Activated naive CD8-positive, alpha-beta T cell treated with anti-CD3 and anti-CD28 coated beads for 36 hours (primary cell): ENCODE data around the gene HCN2. TPM values are rescaled to one million over a fixed set of nuclear protein-coding genes. Genes with fewer than 3 reads are reported as not detected.
"Not testable (repeated sequence)": the region's sequence is repeated elsewhere in the genome, so short reads cannot be mapped to it uniquely, and the experiment has no call there.

Experiments
- DNase-seq: peaks from one replicate; pipeline ENCODE4 v3.0.0; 2021
- H3K27ac Mint-ChIP-seq: one replicate; pipeline ENCODE4 v1.8.0; 2022; ENCODE audit warnings: mild to moderate bottlenecking, moderate library complexity, mixed read lengths
- H3K27me3 Mint-ChIP-seq: one replicate; pipeline ENCODE4 v1.8.0; 2022; ENCODE audit warnings: mild to moderate bottlenecking, mixed read lengths
- H3K36me3 Mint-ChIP-seq: one replicate; pipeline ENCODE4 v1.8.0; 2021; ENCODE audit warnings: mild to moderate bottlenecking, mixed read lengths
- H3K4me1 Mint-ChIP-seq: one replicate; pipeline ENCODE4 v1.8.0; 2021; ENCODE audit warnings: mixed read lengths
- H3K4me3 Mint-ChIP-seq: one replicate; pipeline ENCODE4 v1.8.0; 2022; ENCODE audit warnings: mild to moderate bottlenecking, moderate library complexity, mixed read lengths
- H3K9me3 Mint-ChIP-seq: one replicate; pipeline ENCODE4 v1.8.0; 2022; ENCODE audit warnings: mixed read lengths
- total RNA-seq, 2 experiments: library from RNA; stranded (reverse); gene quantifications; one replicate each; pipeline ENCODE4 v1.2.3, GENCODE V29; 2021

HCN2 gene
- total RNA-seq, 2 experiments from 2014 or later = 0.31 to 0.34 TPM

GRCh38 chr19:623974-624373 is 34.3 kb downstream of the HCN2 start:
- H3K4me3 Mint-ChIP-seq = no peak overlapping the region
- no peaks in the 10 kb centered on the region for H3K27me3 Mint-ChIP-seq
- H3K9me3 Mint-ChIP-seq = no peaks in the 10 kb centered on the region
- H3K36me3 Mint-ChIP-seq = peaks cover 12% of the 10 kb centered on the region
- H3K4me1 Mint-ChIP-seq = peaks cover 3% of the 10 kb centered on the region
- no peak for DNase-seq
- no peak overlapping the region for H3K27ac Mint-ChIP-seq

GRCh38 chr19:624433-625109 is 34.9 kb downstream of the HCN2 start:
- Mint-ChIP-seq H3K27ac (no peak overlapping the region), H3K27me3 (no peaks in the 10 kb centered on the region), H3K4me1 (peaks cover 3% of the 10 kb centered on the region), H3K9me3 (no peaks in the 10 kb centered on the region), H3K36me3 (peaks cover 12% of the 10 kb centered on the region), H3K4me3 (no peak overlapping the region)
- DNase-seq = no peak

- peaks cover 3% of the 10 kb centered on the region for H3K4me1 Mint-ChIP-seq
- no peak for DNase-seq
- H3K36me3 Mint-ChIP-seq = peaks cover 17% of the 10 kb centered on the region
- H3K4me3 Mint-ChIP-seq = no peak overlapping the region
- no peaks in the 10 kb centered on the region for H3K9me3 Mint-ChIP-seq
- no peaks in the 10 kb centered on the region for H3K27me3 Mint-ChIP-seq
- no peak overlapping the region for H3K27ac Mint-ChIP-seq
Measured at GRCh38 chr19:625257-625656, 35.6 kb downstream of the HCN2 start.

GRCh38 chr19:626566-626965 is 36.9 kb downstream of the HCN2 start:
- H3K27me3 Mint-ChIP-seq, H3K4me1 Mint-ChIP-seq, H3K4me3 Mint-ChIP-seq, H3K9me3 Mint-ChIP-seq, DNase-seq, H3K27ac Mint-ChIP-seq: not testable (repeated sequence)
- H3K36me3 Mint-ChIP-seq = peaks cover 26% of the 10 kb centered on the region

- no peaks in the 10 kb centered on the region for H3K9me3 Mint-ChIP-seq
- no peak overlapping the region for H3K4me3 Mint-ChIP-seq
- H3K27me3 Mint-ChIP-seq = no peaks in the 10 kb centered on the region
- H3K27ac Mint-ChIP-seq = no peak overlapping the region
- no peak for DNase-seq
- H3K36me3 Mint-ChIP-seq = peaks cover 34% of the 10 kb centered on the region
- peaks cover 17% of the 10 kb centered on the region for H3K4me1 Mint-ChIP-seq
Measured at GRCh38 chr19:628168-628567, 38.5 kb downstream of the HCN2 start.

- Mint-ChIP-seq H3K4me1 (peaks cover 25% of the 10 kb centered on the region), H3K36me3 (peaks cover 34% of the 10 kb centered on the region)
- not testable (repeated sequence) for H3K9me3 Mint-ChIP-seq, H3K4me3 Mint-ChIP-seq, H3K27ac Mint-ChIP-seq, H3K27me3 Mint-ChIP-seq, DNase-seq
Measured at GRCh38 chr19:629515-629914, 39.8 kb downstream of the HCN2 start.

GRCh38 chr19:629961-630714 is 40.5 kb downstream of the HCN2 start:
- Mint-ChIP-seq H3K27ac (no peak overlapping the region), H3K4me3 (no peak overlapping the region), H3K9me3 (no peaks in the 10 kb centered on the region), H3K27me3 (no peaks in the 10 kb centered on the region), H3K36me3 (peaks cover 34% of the 10 kb centered on the region), H3K4me1 (peaks cover 25% of the 10 kb centered on the region)
- no peak for DNase-seq

- peaks cover 29% of the 10 kb centered on the region for H3K36me3 Mint-ChIP-seq
- H3K4me1 Mint-ChIP-seq = peaks cover 23% of the 10 kb centered on the region
- H3K27me3 Mint-ChIP-seq = no peaks in the 10 kb centered on the region
- peak overlapping the region; percentile 97 for H3K4me3 Mint-ChIP-seq
- peak; percentile 66 for DNase-seq
- no peaks in the 10 kb centered on the region for H3K9me3 Mint-ChIP-seq
- peak overlapping the region; percentile 95 for H3K27ac Mint-ChIP-seq
Measured at GRCh38 chr19:632579-633067, 42.9 kb downstream of the HCN2 start.

GRCh38 chr19:633068-633785 is 43.5 kb downstream of the HCN2 start, which contains the start of gene POLRMT:
TSS of gene POLRMT (minus strand) at chr19:633537. CDS start at chr19:633512, 25 bp downstream.
- H3K9me3 Mint-ChIP-seq = no peaks in the 10 kb centered on the region
- H3K27me3 Mint-ChIP-seq = no peaks in the 10 kb centered on the region
- peak; percentile 95 for DNase-seq
- peaks cover 24% of the 10 kb centered on the region for H3K4me1 Mint-ChIP-seq
- peak within 1 kb of the TSS; percentile 95 for H3K27ac Mint-ChIP-seq
- H3K4me3 Mint-ChIP-seq = peak within 1 kb of the TSS; percentile 97
- H3K36me3 Mint-ChIP-seq = peaks cover 28% of the 10 kb centered on the region

- Mint-ChIP-seq H3K27ac (peak overlapping the region; percentile 95), H3K9me3 (no peaks in the 10 kb centered on the region), H3K36me3 (peaks cover 23% of the 10 kb centered on the region), H3K4me1 (peaks cover 24% of the 10 kb centered on the region), H3K27me3 (no peaks in the 10 kb centered on the region), H3K4me3 (peak overlapping the region; percentile 97)
- DNase-seq = no peak
Measured at GRCh38 chr19:633786-634639, 44.3 kb downstream of the HCN2 start.

GRCh38 chr19:634975-635652 is 45.4 kb downstream of the HCN2 start:
- peaks cover 29% of the 10 kb centered on the region for H3K4me1 Mint-ChIP-seq
- no peak overlapping the region for H3K4me3 Mint-ChIP-seq
- H3K27me3 Mint-ChIP-seq = peaks cover 4% of the 10 kb centered on the region
- no peaks in the 10 kb centered on the region for H3K9me3 Mint-ChIP-seq
- no peak for DNase-seq
- peaks cover 18% of the 10 kb centered on the region for H3K36me3 Mint-ChIP-seq
- H3K27ac Mint-ChIP-seq = no peak overlapping the region

GRCh38 chr19:638906-639252 is 49.2 kb downstream of the HCN2 start:
- DNase-seq = no peak
- peaks cover 11% of the 10 kb centered on the region for H3K4me1 Mint-ChIP-seq
- no peaks in the 10 kb centered on the region for H3K9me3 Mint-ChIP-seq
- peak overlapping the region; percentile 73 for H3K4me3 Mint-ChIP-seq
- no peak overlapping the region for H3K27ac Mint-ChIP-seq
- H3K36me3 Mint-ChIP-seq = no peaks in the 10 kb centered on the region
- peaks cover 4% of the 10 kb centered on the region for H3K27me3 Mint-ChIP-seq

- peaks cover 7% of the 10 kb centered on the region for H3K4me1 Mint-ChIP-seq
- peak; percentile 92 for DNase-seq
- peak within 1 kb of the TSS; percentile 73 for H3K4me3 Mint-ChIP-seq
- peaks cover 4% of the 10 kb centered on the region for H3K27me3 Mint-ChIP-seq
- H3K36me3 Mint-ChIP-seq = no peaks in the 10 kb centered on the region
- peak within 1 kb of the TSS; percentile 22 for H3K27ac Mint-ChIP-seq
- H3K9me3 Mint-ChIP-seq = no peaks in the 10 kb centered on the region
Measured at GRCh38 chr19:639253-640160, 49.8 kb downstream of the HCN2 start, which contains the start of gene FGF22. TSS of gene FGF22 (plus strand) at chr19:639879. CDS start at chr19:639926, 47 bp downstream.
